Measurements from ENCODE around the gene PCDHGC4. TPM values are rescaled to one million over a fixed set of nuclear protein-coding genes. Genes with fewer than 3 reads are reported as not detected.
A peak's percentile ranks its signal among the peaks of the same experiment; 100 is the strongest.

Gene PCDHGC4
- 0.69 TPM in 2 replicates for total RNA-seq

- peak; percentile 37 for ATAC-seq (ENCODE audit: low read depth)
- POLR2A ChIA-PET, result interaction anchor here (0.9 kb wide), 1 partner anchor 10 kb away, joined by 3 read pairs; no protein-coding TSS in a partner anchor
Measured at GRCh38 chr5:141484641-141485311, at the start of gene PCDHGC4. PCDHGC4 (plus strand) TSS chr5:141485030; CDS start chr5:141485174, 144 bp downstream.

DNA sequence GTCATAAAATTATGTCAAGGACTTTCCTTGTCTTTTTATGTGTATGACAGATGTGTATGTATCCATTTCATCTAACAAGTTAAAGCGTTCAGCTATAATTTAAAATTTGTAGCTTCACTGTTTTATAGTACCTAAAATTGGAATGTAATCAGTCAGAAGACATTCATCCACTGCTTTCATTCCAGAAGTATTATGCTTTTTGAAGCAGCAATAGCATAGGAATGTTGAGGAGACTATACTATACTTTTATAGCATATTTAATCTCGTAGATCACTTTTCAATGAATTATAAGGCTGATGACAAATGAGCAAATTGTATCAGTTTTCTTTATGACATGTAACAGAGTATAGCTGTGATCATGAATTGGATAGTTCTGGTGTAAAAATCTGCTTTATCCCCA is 47.6 kb upstream of the PCDHGC4 start:
- CTCF ChIA-PET, result no interaction called here
- POLR2A ChIA-PET, result no interaction called here
- Mint-ChIP-seq H3K9me3 (peaks cover 3% of the 10 kb centered on the region), H3K27me3 (peaks cover 7% of the 10 kb centered on the region), H3K27ac (no peak overlapping the region), H3K36me3 (ENCODE audit: low read depth) (peaks cover 1% of the 10 kb centered on the region), H3K4me3 (no peak overlapping the region), H3K4me1 (no peaks in the 10 kb centered on the region)
- no peak for ATAC-seq (ENCODE audit: low read depth)
- intact Hi-C loops (cut with micrococcal nuclease), result no loop called here
- no peak for DNase-seq
- TF ChIP-seq CTCF (IDR thresholded peaks at IDR 0.05), result no peak

More at GRCh38 chr5:141484641-141485311, at the start of gene PCDHGC4:
- Mint-ChIP-seq H3K9me3 (no peaks in the 10 kb centered on the region), H3K36me3 (ENCODE audit: low read depth) (no peaks in the 10 kb centered on the region), H3K4me3 (peak within 1 kb of the TSS; percentile 61), H3K27ac (no peak within 1 kb of the TSS), H3K4me1 (peaks cover 17% of the 10 kb centered on the region), H3K27me3 (peaks cover 56% of the 10 kb centered on the region)
- intact Hi-C loops (cut with micrococcal nuclease), result loop anchor here (1.0 kb wide), 2 partner anchors 8 kb away; no protein-coding TSS in a partner anchor
- CTCF ChIA-PET, result interaction anchor here (1.0 kb wide), 1 partner anchor 39 kb away, joined by 3 read pairs; no protein-coding TSS in a partner anchor
- no peak for DNase-seq
- TF ChIP-seq CTCF (IDR thresholded peaks at IDR 0.05), result no peak

DNA sequence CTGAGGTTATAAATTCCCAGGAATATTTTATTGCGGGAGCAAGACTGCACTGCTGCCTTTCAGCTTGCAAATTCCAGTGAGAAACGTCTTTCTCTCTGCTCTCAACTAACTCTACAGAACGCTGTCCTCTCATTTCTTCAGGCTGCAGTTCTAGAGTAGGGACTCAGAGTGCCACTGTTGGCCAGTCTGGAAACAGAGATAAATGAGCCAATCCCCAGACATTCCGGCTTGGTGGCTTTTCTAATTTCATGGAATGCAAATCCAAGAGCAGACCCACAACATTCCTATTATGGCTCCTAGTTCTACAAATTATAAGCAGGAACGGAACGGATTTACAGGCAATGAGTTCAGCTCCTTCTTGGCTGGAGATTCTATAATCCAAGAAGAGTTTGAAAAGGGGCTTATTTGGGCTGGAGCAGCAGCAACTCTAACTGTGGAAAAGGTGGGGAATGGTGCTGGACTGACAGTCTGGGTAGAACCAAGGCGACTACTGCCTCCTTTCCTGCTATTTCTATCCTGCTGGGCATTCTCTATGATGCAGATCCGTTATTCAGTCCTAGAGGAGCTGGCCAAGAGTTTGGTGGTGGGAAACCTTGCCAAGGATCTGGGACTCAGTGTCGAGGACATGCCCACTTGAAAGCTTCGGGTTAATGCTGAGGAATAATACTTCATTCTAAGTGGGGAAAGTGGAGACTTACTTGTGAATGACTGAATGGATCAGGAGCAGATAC is 45.3 kb upstream of the PCDHGC4 start:
- H3K27ac Mint-ChIP-seq, result no peak overlapping the region

GRCh38 chr5:141440341-141440740 is 44.5 kb upstream of the PCDHGC4 start:
- no peak overlapping the region for H3K27ac Mint-ChIP-seq
- CTCF ChIA-PET, result interaction anchor here (0.7 kb wide), 1 partner anchor 84 kb away, joined by 3 read pairs; no protein-coding TSS in a partner anchor
- intact Hi-C loops (cut with micrococcal nuclease), result no loop called here
- peaks cover 4% of the 10 kb centered on the region for H3K4me1 Mint-ChIP-seq
- H3K27me3 Mint-ChIP-seq, result no peaks in the 10 kb centered on the region
- TF ChIP-seq CTCF (IDR thresholded peaks at IDR 0.05), result no peak
- no peak for ATAC-seq (ENCODE audit: low read depth)
- H3K36me3 Mint-ChIP-seq (ENCODE audit: low read depth), result no peaks in the 10 kb centered on the region
- POLR2A ChIA-PET, result no interaction called here
- no peaks in the 10 kb centered on the region for H3K9me3 Mint-ChIP-seq
- no peak for DNase-seq
- H3K4me3 Mint-ChIP-seq, result no peak overlapping the region

More for the DNA sequence above, 45.3 kb upstream of the PCDHGC4 start:
- Mint-ChIP-seq H3K36me3 (ENCODE audit: low read depth) (no peaks in the 10 kb centered on the region), H3K27me3 (no peaks in the 10 kb centered on the region), H3K4me3 (no peak overlapping the region), H3K9me3 (no peaks in the 10 kb centered on the region), H3K4me1 (peaks cover 4% of the 10 kb centered on the region)
- DNase-seq (no peak), ATAC-seq (ENCODE audit: low read depth) (no peak)
- ChIA-PET POLR2A (no interaction called here), CTCF (interaction anchor here (0.7 kb wide), 1 partner anchor 85 kb away, joined by 3 read pairs; no protein-coding TSS in a partner anchor)
- TF ChIP-seq CTCF (IDR thresholded peaks at IDR 0.05), result no peak
- intact Hi-C loops (cut with micrococcal nuclease), result no loop called here

- no peaks in the 10 kb centered on the region for H3K9me3 Mint-ChIP-seq
- peaks cover 1% of the 10 kb centered on the region for H3K27me3 Mint-ChIP-seq
- peaks cover 4% of the 10 kb centered on the region for H3K4me1 Mint-ChIP-seq
- no peak for TF ChIP-seq CTCF (IDR thresholded peaks at IDR 0.05)
- no peak overlapping the region for H3K27ac Mint-ChIP-seq
- ATAC-seq (ENCODE audit: low read depth), result no peak
- intact Hi-C loops (cut with micrococcal nuclease), result no loop called here
- POLR2A ChIA-PET, result no interaction called here
- no peak for DNase-seq
- CTCF ChIA-PET, result no interaction called here
- H3K36me3 Mint-ChIP-seq (ENCODE audit: low read depth), result no peaks in the 10 kb centered on the region
- H3K4me3 Mint-ChIP-seq, result no peak overlapping the region
Measured at GRCh38 chr5:141441571-141442170, 43.2 kb upstream of the PCDHGC4 start.
